ENCODE data around the gene CAD. TPM values are rescaled to one million over a fixed set of nuclear protein-coding genes. Genes with fewer than 3 reads are reported as not detected.

The CAD gene
- polyA plus RNA-seq, 1 donor from 2014 or later, result 14.2 TPM

DNA sequence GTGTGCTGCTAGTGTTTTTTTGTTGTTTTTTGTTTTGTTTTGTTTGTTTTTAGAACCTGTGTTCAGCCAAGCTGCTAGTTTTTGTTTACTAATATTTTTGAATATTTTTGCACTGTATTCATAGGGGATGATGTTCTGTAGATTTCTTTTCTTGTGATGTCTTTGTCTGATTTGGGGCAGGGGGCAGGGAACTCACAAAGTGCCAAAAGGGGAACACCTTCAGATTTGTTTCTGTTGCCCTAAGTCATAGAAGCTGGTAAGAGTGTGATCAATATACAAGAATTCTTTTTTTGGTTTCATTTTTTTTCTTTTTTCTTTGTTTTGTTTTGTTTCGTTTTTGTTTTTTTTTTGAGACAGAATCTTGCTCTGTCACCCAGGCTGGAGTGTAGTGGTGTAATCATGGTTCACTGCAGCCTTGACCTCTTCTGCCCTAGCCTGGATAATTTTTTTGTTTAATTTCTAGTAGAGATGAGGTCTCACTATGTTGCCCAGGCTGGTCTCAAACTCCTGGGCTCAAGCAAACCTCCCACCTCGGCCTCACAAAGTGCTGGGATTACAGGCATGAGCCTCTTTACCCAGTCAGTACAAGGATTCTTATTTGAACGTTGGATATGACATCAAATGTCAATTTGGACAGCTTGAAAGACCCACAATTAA is 37.7 kb upstream of the CAD start:
- H3K9me2 ChIP-seq (ENCODE audit: insufficient read depth, low read length), result no peaks in the 10 kb centered on the region
- H3K27me3 ChIP-seq (ENCODE audit: insufficient read depth, low read depth, low read length), result no peaks in the 10 kb centered on the region
- H3K9me3 ChIP-seq (ENCODE audit: low read length), result no peaks in the 10 kb centered on the region
- no peaks in the 10 kb centered on the region for H3F3A ChIP-seq (ENCODE audit: insufficient read depth, low read length, poor library complexity, severe bottlenecking)
- no peaks in the 10 kb centered on the region for H3K79me2 ChIP-seq (replicated peaks; ENCODE audit: insufficient read depth, low read length)
- no peaks in the 10 kb centered on the region for H3K36me3 ChIP-seq (ENCODE audit: insufficient read depth, low read length)
- H3K9ac ChIP-seq (ENCODE audit: low read length), result no peak overlapping the region
- H3K4me2 ChIP-seq (ENCODE audit: low read length), result no peak overlapping the region
- no peak overlapping the region for H3K27ac ChIP-seq (ENCODE audit: low read length)
- H2AFZ ChIP-seq (ENCODE audit: low read depth, low read length), result no peak overlapping the region
- no peaks in the 10 kb centered on the region for H4K20me1 ChIP-seq (ENCODE audit: insufficient read depth)
- TF ChIP-seq EP300 (conservative IDR thresholded peaks at IDR 0.05; ENCODE audit: poor library complexity, severe bottlenecking) (no peak), SMC3 (conservative IDR thresholded peaks at IDR 0.05; ENCODE audit: poor library complexity) (no peak)
- TF ChIP-seq, protein P1, sequence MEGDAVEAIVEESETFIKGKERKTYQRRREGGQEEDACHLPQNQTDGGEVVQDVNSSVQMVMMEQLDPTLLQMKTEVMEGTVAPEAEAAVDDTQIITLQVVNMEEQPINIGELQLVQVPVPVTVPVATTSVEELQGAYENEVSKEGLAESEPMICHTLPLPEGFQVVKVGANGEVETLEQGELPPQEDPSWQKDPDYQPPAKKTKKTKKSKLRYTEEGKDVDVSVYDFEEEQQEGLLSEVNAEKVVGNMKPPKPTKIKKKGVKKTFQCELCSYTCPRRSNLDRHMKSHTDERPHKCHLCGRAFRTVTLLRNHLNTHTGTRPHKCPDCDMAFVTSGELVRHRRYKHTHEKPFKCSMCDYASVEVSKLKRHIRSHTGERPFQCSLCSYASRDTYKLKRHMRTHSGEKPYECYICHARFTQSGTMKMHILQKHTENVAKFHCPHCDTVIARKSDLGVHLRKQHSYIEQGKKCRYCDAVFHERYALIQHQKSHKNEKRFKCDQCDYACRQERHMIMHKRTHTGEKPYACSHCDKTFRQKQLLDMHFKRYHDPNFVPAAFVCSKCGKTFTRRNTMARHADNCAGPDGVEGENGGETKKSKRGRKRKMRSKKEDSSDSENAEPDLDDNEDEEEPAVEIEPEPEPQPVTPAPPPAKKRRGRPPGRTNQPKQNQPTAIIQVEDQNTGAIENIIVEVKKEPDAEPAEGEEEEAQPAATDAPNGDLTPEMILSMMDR (IDR thresholded peaks at IDR 0.05; ENCODE audit: poor library complexity, severe bottlenecking), result no peak
- TF ChIP-seq, protein P2, sequence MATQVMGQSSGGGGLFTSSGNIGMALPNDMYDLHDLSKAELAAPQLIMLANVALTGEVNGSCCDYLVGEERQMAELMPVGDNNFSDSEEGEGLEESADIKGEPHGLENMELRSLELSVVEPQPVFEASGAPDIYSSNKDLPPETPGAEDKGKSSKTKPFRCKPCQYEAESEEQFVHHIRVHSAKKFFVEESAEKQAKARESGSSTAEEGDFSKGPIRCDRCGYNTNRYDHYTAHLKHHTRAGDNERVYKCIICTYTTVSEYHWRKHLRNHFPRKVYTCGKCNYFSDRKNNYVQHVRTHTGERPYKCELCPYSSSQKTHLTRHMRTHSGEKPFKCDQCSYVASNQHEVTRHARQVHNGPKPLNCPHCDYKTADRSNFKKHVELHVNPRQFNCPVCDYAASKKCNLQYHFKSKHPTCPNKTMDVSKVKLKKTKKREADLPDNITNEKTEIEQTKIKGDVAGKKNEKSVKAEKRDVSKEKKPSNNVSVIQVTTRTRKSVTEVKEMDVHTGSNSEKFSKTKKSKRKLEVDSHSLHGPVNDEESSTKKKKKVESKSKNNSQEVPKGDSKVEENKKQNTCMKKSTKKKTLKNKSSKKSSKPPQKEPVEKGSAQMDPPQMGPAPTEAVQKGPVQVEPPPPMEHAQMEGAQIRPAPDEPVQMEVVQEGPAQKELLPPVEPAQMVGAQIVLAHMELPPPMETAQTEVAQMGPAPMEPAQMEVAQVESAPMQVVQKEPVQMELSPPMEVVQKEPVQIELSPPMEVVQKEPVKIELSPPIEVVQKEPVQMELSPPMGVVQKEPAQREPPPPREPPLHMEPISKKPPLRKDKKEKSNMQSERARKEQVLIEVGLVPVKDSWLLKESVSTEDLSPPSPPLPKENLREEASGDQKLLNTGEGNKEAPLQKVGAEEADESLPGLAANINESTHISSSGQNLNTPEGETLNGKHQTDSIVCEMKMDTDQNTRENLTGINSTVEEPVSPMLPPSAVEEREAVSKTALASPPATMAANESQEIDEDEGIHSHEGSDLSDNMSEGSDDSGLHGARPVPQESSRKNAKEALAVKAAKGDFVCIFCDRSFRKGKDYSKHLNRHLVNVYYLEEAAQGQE (IDR thresholded peaks at IDR 0.05; ENCODE audit: borderline replicate concordance), result no peak
- H3K4me3 ChIP-seq (ENCODE audit: low read length), result no peak overlapping the region

DNA sequence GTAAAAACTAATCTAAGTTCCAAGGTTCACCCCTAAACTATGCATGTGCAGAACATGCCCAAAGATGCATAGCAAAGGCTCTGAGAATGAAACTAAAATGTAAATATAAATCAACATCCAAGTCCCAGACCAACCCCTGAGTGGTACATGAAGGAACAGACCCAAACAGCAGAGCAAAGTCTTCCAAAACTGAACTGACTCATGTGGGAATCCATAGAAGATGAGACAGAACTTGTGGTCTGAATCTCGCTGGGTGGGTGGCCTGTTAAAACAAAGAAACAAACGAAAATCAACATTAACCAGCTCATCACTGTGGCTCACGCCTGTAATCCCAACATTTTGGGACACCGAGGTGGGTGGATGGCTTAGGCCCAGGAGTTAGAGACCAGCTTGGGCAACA is 34.8 kb upstream of the CAD start:
- Histone ChIP-seq H3K27me3 (ENCODE audit: insufficient read depth, low read depth, low read length) (no peaks in the 10 kb centered on the region), H2AFZ (ENCODE audit: low read depth, low read length) (no peak overlapping the region), H3K27ac (ENCODE audit: low read length) (no peak overlapping the region), H3K9ac (ENCODE audit: low read length) (no peak overlapping the region), H4K20me1 (ENCODE audit: insufficient read depth) (no peaks in the 10 kb centered on the region), H3F3A (ENCODE audit: insufficient read depth, low read length, poor library complexity, severe bottlenecking) (no peaks in the 10 kb centered on the region), H3K79me2 (replicated peaks; ENCODE audit: insufficient read depth, low read length) (no peaks in the 10 kb centered on the region), H3K4me2 (ENCODE audit: low read length) (no peak overlapping the region), H3K36me3 (ENCODE audit: insufficient read depth, low read length) (no peaks in the 10 kb centered on the region), H3K4me3 (ENCODE audit: low read length) (no peak overlapping the region), H3K9me3 (ENCODE audit: low read length) (no peaks in the 10 kb centered on the region), H3K9me2 (ENCODE audit: insufficient read depth, low read length) (no peaks in the 10 kb centered on the region)
- TF ChIP-seq EZH2 (IDR thresholded peaks at IDR 0.05; ENCODE audit: borderline replicate concordance, insufficient read depth, low read length, poor library complexity, severe bottlenecking) (no peak), TAF1 (IDR thresholded peaks at IDR 0.05; ENCODE audit: low read depth) (no peak), MXI1 (conservative IDR thresholded peaks at IDR 0.05; ENCODE audit: poor library complexity, severe bottlenecking) (no peak), EP300 (conservative IDR thresholded peaks at IDR 0.05; ENCODE audit: poor library complexity, severe bottlenecking) (no peak), RAD21 (conservative IDR thresholded peaks at IDR 0.05) (no peak), SMC3 (conservative IDR thresholded peaks at IDR 0.05; ENCODE audit: poor library complexity) (no peak), POLR2AphosphoS5 (IDR thresholded peaks at IDR 0.05) (no peak)
- TF ChIP-seq, protein P1 (IDR thresholded peaks at IDR 0.05; ENCODE audit: poor library complexity, severe bottlenecking), result no peak
- TF ChIP-seq, protein P2 (IDR thresholded peaks at IDR 0.05; ENCODE audit: borderline replicate concordance), result no peak

Data from neural cell (in vitro differentiated cells).